HEK293T (cell line): ENCODE results near the gene KLC1.
A peak's percentile ranks its signal among the peaks of the same experiment; 100 is the strongest.

Experiments
- ARNT ChIP-seq: fragments of 450-650 bp; IDR thresholded peaks from 2 replicates; pipeline ENCODE4 v1.6.1; 2017; ENCODE audit warnings: mild to moderate bottlenecking
- FOXK2 ChIP-seq: fragments of 450-650 bp; IDR thresholded peaks from 2 replicates; pipeline ENCODE4 v1.6.1; 2016; ENCODE audit warnings: mild to moderate bottlenecking
- FOXM1 ChIP-seq: fragments of 450-650 bp; IDR thresholded peaks from 2 replicates; pipeline ENCODE4 v1.6.1; 2017; ENCODE audit warnings: mild to moderate bottlenecking, borderline replicate concordance
- NFRKB ChIP-seq: fragments of 450-650 bp; IDR thresholded peaks from 2 replicates; pipeline ENCODE4 v1.6.1; 2016; ENCODE audit warnings: mild to moderate bottlenecking, moderate library complexity
- PKNOX1 ChIP-seq: fragments of 450-650 bp; IDR thresholded peaks from 2 replicates; pipeline ENCODE4 v1.6.1; 2016
- SP1 ChIP-seq: fragments of 450-650 bp; IDR thresholded peaks from 2 replicates; pipeline ENCODE4 v1.6.1; 2017

GRCh38 chr14:103715052-103716000 is 86.3 kb downstream of the KLC1 start, which contains the start of the genes XRCC3 and ZFYVE21:
- TF ChIP-seq FOXM1 = no peak
- TF ChIP-seq FOXK2 = no peak
- no peak for TF ChIP-seq NFRKB
- peak; percentile 99 for TF ChIP-seq PKNOX1
- no peak; the same call in 1 of the 2 replicates for TF ChIP-seq SP1
- 0 out of 2 replicates have a peak, but pooled peaks have one; percentile 12 for TF ChIP-seq ARNT
